GM18508 (cell line): Measurements from ENCODE around the gene SLC43A2.

Experiments used
- ATAC-seq: cut with Tn5 transposase; IDR thresholded peaks from one replicate; pipeline ENCODE4 v1.9.1; 2021; ENCODE audit warnings: moderate number of reproducible peaks; ENCODE audit not compliant: insufficient read depth, unreplicated experiment

SLC43A2 gene

GRCh38 chr17:1644493-1645206 is 16.0 kb upstream of the SLC43A2 start:
- no peak for ATAC-seq

- no peak for ATAC-seq
Observed at GRCh38 chr17:1643999-1644492, 15.4 kb upstream of the SLC43A2 start.

- no peak for ATAC-seq
Observed at GRCh38 chr17:1643293-1643998, 14.8 kb upstream of the SLC43A2 start.

GRCh38 chr17:1641065-1641403 is 12.4 kb upstream of the SLC43A2 start:
- ATAC-seq: no peak

- ATAC-seq: no peak
Observed at GRCh38 chr17:1640329-1641064, 11.9 kb upstream of the SLC43A2 start.

- no peak for ATAC-seq
Observed at GRCh38 chr17:1639549-1640180, 11.0 kb upstream of the SLC43A2 start.

- no peak for ATAC-seq
Observed at GRCh38 chr17:1638624-1639300, 10.1 kb upstream of the SLC43A2 start.

- ATAC-seq: no peak
Observed at GRCh38 chr17:1638171-1638590, 9.5 kb upstream of the SLC43A2 start.

- ATAC-seq: no peak
Observed at GRCh38 chr17:1636732-1637285, 8.2 kb upstream of the SLC43A2 start.

GRCh38 chr17:1635675-1636465 is 7.2 kb upstream of the SLC43A2 start:
- no peak for ATAC-seq

GRCh38 chr17:1634841-1635650 is 6.4 kb upstream of the SLC43A2 start:
- no peak for ATAC-seq

- ATAC-seq: no peak
Observed at GRCh38 chr17:1630662-1631061, 2.0 kb upstream of the SLC43A2 start.

- ATAC-seq: no peak
Observed at GRCh38 chr17:1629504-1630310, 1.1 kb upstream of the SLC43A2 start.

- no peak for ATAC-seq
Observed at GRCh38 chr17:1628856-1629503, 346 bp upstream of the SLC43A2 start.

GRCh38 chr17:1627182-1627981 is 1.3 kb downstream of the SLC43A2 start:
- ATAC-seq: no peak

GRCh38 chr17:1626333-1626732 is 2.3 kb downstream of the SLC43A2 start:
- ATAC-seq: no peak
